ENCODE results near the gene TBC1D5. TPM values are rescaled to one million over a fixed set of nuclear protein-coding genes. Genes with fewer than 3 reads are reported as not detected.
"Not testable (repeated sequence)": the region's sequence is repeated elsewhere in the genome, so short reads cannot be mapped to it uniquely, and the experiment has no call there.

The TBC1D5 gene
- total and polyA plus RNA-seq, 8 donors, result 47.4 to 74.8 (median 55.3) TPM

GRCh38 chr3:17129556-17129955 is 612.9 kb downstream of the TBC1D5 start:
- DNase-seq, result no peak
- ATAC-seq, result no peak
- TF ChIP-seq CTCF (IDR thresholded peaks at IDR 0.05), result no peak
- intact Hi-C loops (cut with DNase I), result no loop called here
- no peaks in the 10 kb centered on the region for H3K36me3 ChIP-seq
- H3K4me1 ChIP-seq, result no peaks in the 10 kb centered on the region
- H3K27me3 ChIP-seq, result no peaks in the 10 kb centered on the region
- no peak overlapping the region for H3K4me3 ChIP-seq
- H3K27ac ChIP-seq, result no peak overlapping the region
- no peaks in the 10 kb centered on the region for H3K9me3 ChIP-seq

DNA sequence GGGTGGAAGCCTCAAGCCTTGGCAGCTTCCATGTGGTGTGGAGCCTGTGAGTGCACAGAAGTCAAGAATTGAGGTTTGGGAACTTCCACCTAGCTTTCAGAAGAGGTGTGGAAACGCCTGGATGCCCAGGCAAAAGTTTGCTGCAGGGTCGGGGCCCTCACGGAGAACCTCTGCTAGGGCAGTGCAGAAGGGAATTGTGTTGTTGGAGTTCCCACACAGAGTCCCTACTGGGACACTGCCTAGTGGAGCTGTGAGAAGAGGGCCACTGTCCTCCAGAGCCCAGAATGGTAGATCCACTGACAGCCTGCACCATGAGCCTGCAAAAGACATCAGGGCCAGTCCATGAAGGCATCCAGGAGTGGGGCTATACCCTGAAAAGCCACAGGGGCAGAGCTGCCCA is 613.8 kb downstream of the TBC1D5 start:
- DNase-seq; H3K27me3 ChIP-seq; H3K9me3 ChIP-seq; H3K36me3 ChIP-seq; H3K4me3 ChIP-seq; intact Hi-C loops (cut with DNase I); H3K27ac ChIP-seq; H3K4me1 ChIP-seq; ATAC-seq: not testable (repeated sequence)

- peaks cover 0 to 5% of the 10 kb centered on the region in 2 donors for H3K9me3 ChIP-seq
- H3K27me3 ChIP-seq, result no peaks in the 10 kb centered on the region
- H3K36me3 ChIP-seq, result no peaks in the 10 kb centered on the region
- ATAC-seq (no peak), DNase-seq (no peak)
- H3K27ac ChIP-seq, result no peak overlapping the region
- no peak for TF ChIP-seq CTCF (IDR thresholded peaks at IDR 0.05)
- no peak overlapping the region for H3K4me3 ChIP-seq
- intact Hi-C loops (cut with DNase I), result no loop called here
- H3K4me1 ChIP-seq, result no peaks in the 10 kb centered on the region
Observed at GRCh38 chr3:17125738-17126442, 616.5 kb downstream of the TBC1D5 start.

DNA sequence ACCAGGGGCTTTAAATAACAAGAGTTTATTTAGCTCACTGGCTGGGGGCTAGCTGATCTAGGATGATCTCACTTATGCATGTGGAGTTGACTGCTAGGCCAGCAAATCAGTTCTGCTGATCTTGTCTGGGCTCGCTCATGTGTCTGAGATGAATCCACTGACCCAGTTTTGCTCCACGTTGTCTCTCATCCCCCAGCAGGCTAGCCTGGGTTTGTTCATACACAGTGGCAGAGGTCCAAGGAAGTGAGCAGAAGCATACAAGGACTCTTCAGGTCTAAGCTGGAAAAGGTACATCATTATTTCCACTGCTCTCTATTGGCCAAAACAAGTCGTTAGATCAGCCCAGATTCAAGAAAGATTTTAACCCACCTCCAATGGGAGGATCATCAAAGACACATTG is 619.7 kb downstream of the TBC1D5 start:
- Histone ChIP-seq H3K36me3 (no peaks in the 10 kb centered on the region), H3K27me3 (no peaks in the 10 kb centered on the region), H3K4me3 (no peak overlapping the region), H3K4me1 (no peaks in the 10 kb centered on the region), H3K27ac (no peak overlapping the region), H3K9me3 (peaks cover 0 to 5% of the 10 kb centered on the region in 2 donors)
- intact Hi-C loops (cut with DNase I), result no loop called here
- no peak for ATAC-seq
- no peak for TF ChIP-seq CTCF (IDR thresholded peaks at IDR 0.05)
- DNase-seq, result no peak

- H3K4me3 ChIP-seq, result no peak overlapping the region
- intact Hi-C loops (cut with DNase I), result no loop called here
- DNase-seq (no peak), ATAC-seq (no peak)
- H3K9me3 ChIP-seq, result peaks cover 0 to 5% of the 10 kb centered on the region in 2 donors
- no peak overlapping the region for H3K27ac ChIP-seq
- H3K36me3 ChIP-seq, result no peaks in the 10 kb centered on the region
- H3K27me3 ChIP-seq, result no peaks in the 10 kb centered on the region
- no peaks in the 10 kb centered on the region for H3K4me1 ChIP-seq
- no peak for TF ChIP-seq CTCF (IDR thresholded peaks at IDR 0.05)
Observed at GRCh38 chr3:17121336-17121735, 621.1 kb downstream of the TBC1D5 start.

DNA sequence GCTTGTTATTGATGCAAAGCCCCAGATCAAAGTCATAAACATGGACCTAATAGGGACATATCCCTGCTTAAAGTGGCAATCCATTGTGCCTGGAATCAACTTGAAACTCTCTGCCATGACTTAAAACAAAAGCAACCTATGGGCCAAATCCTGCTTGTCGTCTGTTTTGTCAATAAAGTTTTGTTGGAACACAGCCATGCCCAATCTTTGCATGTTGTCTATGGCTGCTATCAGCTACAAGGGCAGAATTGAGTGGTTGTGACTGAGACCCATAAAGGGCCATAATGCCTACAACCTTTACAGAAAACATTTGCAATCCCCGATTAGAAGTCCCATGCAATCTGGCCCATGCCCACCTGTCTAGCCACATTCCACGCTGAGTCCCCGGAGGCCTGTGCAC is 622.3 kb downstream of the TBC1D5 start:
- Histone ChIP-seq H3K4me1 (no peaks in the 10 kb centered on the region), H3K4me3 (no peak overlapping the region), H3K27me3 (no peaks in the 10 kb centered on the region), H3K9me3 (peaks cover 0 to 5% of the 10 kb centered on the region in 2 donors), H3K27ac (no peak overlapping the region), H3K36me3 (no peaks in the 10 kb centered on the region)
- no peak for TF ChIP-seq CTCF (IDR thresholded peaks at IDR 0.05)
- ATAC-seq (no peak), DNase-seq (no peak)
- intact Hi-C loops (cut with DNase I), result no loop called here
